HEK293T (cell line): ENCODE measurements around the gene IVD.

Experiments used
- CTCF ChIA-PET: fragments of 350-600 bp; formaldehyde crosslinking; extraction: SDS; loops from one replicate; lab custom pipeline; 2021; ENCODE audit warnings: antibody characterized with exemption, inconsistent platforms; lab: Yijun Ruan, JAX
- POLR2A ChIA-PET: fragments of 350-600 bp; formaldehyde crosslinking; extraction: SDS; loops from one replicate; lab custom pipeline; 2020; ENCODE audit warnings: antibody characterized with exemption, inconsistent platforms; lab: Yijun Ruan, JAX
- DNase-seq: peaks from one replicate; pipeline ENCODE4 v3.0.0; 2012; ENCODE audit warnings: mixed read lengths; ENCODE audit errors: extremely low spot score
- ARNT ChIP-seq: fragments of 450-650 bp; IDR thresholded peaks from 2 replicates; pipeline ENCODE4 v1.6.1; 2017; ENCODE audit warnings: mild to moderate bottlenecking
- BHLHE40 ChIP-seq: fragments of 450-650 bp; IDR thresholded peaks from 2 replicates; pipeline ENCODE4 v1.6.1; 2016; ENCODE audit warnings: mild to moderate bottlenecking, moderate library complexity, borderline replicate concordance
- CTBP1 ChIP-seq: fragments of 450-650 bp; IDR thresholded peaks from 2 replicates; pipeline ENCODE4 v1.6.1; 2016; ENCODE audit warnings: borderline replicate concordance
- ELF4 ChIP-seq: fragments of 450-650 bp; IDR thresholded peaks from 2 replicates; pipeline ENCODE4 v1.6.1; 2017; ENCODE audit warnings: antibody characterized with exemption
- FOXA1 ChIP-seq: fragments of 450-650 bp; IDR thresholded peaks from 2 replicates; pipeline ENCODE4 v1.6.1; 2016; ENCODE audit warnings: mild to moderate bottlenecking
- FOXK2 ChIP-seq: fragments of 450-650 bp; IDR thresholded peaks from 2 replicates; pipeline ENCODE4 v1.6.1; 2016; ENCODE audit warnings: mild to moderate bottlenecking
- FOXM1 ChIP-seq: fragments of 450-650 bp; IDR thresholded peaks from 2 replicates; pipeline ENCODE4 v1.6.1; 2017; ENCODE audit warnings: mild to moderate bottlenecking, borderline replicate concordance
- HDGF ChIP-seq: fragments of 450-650 bp; IDR thresholded peaks from 2 replicates; pipeline ENCODE4 v1.6.1; 2017; ENCODE audit warnings: antibody characterized with exemption, borderline replicate concordance
- L3MBTL2 ChIP-seq: fragments of 450-650 bp; conservative IDR thresholded peaks from 2 replicates; pipeline ENCODE4 v1.6.1; 2016; ENCODE audit warnings: mild to moderate bottlenecking
- LEF1 ChIP-seq: fragments of 450-650 bp; IDR thresholded peaks from 2 replicates; pipeline ENCODE4 v1.6.1; 2017; ENCODE audit warnings: mild to moderate bottlenecking, borderline replicate concordance
- NFRKB ChIP-seq: fragments of 450-650 bp; IDR thresholded peaks from 2 replicates; pipeline ENCODE4 v1.6.1; 2016; ENCODE audit warnings: mild to moderate bottlenecking, moderate library complexity
- SP1 ChIP-seq: fragments of 450-650 bp; IDR thresholded peaks from 2 replicates; pipeline ENCODE4 v1.6.1; 2017
- SUZ12 ChIP-seq: fragments of 450-650 bp; IDR thresholded peaks from 2 replicates; pipeline ENCODE4 v1.6.1; 2016; ENCODE audit warnings: mild to moderate bottlenecking
- TARDBP ChIP-seq: fragments of 450-650 bp; IDR thresholded peaks from 2 replicates; pipeline ENCODE4 v1.6.1; 2016
- ZNF384 ChIP-seq: fragments of 450-650 bp; IDR thresholded peaks from 2 replicates; pipeline ENCODE4 v1.6.1; 2016
- TF ChIP-seq, protein P1 (sequence below): fragments of 450-650 bp; IDR thresholded peaks from 2 replicates; pipeline ENCODE4 v1.6.1; 2016

Gene IVD

DNA sequence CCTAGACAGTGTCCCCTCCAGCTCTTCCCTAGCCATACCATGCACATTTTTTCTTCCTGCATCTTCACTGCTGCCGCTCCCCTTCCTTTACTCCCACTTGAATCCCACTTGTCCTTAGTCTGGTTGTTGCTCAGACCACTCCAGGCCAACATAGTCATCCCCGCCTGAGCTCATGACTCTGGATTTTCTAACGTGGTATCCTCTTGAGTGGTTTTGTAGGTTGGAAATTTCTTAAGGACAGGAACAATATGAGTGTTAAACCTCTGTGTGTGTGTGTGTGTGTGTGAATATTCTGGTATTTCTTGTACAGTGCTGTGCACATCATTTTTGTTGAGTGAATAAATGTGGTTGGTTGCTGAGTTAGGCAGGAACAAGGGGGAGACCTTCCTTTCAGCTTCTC lies 38.3 kb downstream of the IVD start:
- DNase-seq: no peak
- CTCF ChIA-PET: interaction anchor here (0.6 kb wide), 1 partner anchor 184 kb away, joined by 3 read pairs; no protein-coding TSS in a partner anchor
- POLR2A ChIA-PET: no interaction called here
- TF ChIP-seq TARDBP (no peak), SUZ12 (no peak), CTBP1 (no peak), SP1 (no peak), FOXA1 (no peak), ARNT (no peak), BHLHE40 (no peak), ZNF384 (no peak), LEF1 (no peak), FOXM1 (no peak)
- TF ChIP-seq, protein P1, sequence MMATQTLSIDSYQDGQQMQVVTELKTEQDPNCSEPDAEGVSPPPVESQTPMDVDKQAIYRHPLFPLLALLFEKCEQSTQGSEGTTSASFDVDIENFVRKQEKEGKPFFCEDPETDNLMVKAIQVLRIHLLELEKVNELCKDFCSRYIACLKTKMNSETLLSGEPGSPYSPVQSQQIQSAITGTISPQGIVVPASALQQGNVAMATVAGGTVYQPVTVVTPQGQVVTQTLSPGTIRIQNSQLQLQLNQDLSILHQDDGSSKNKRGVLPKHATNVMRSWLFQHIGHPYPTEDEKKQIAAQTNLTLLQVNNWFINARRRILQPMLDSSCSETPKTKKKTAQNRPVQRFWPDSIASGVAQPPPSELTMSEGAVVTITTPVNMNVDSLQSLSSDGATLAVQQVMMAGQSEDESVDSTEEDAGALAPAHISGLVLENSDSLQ: no peak

DNA sequence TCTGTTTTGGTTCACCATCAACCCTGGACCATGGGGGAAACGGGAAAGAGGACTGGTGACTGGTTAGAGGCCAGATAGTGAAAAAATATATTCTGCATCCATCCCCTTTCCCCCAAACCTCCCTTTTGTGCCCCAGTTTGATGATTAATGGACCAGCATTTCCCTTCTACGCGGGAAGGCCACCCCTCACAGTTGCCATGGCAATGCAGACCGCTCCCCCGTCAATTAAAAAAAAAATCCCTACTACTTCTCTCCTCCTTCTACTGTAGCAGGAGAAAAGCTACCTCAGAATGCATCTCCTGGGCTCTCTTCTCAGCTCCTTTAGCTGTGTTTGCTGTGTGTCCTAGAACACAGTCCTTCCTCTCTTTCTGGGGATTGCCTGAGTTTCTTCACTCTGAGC lies 39.1 kb downstream of the IVD start:
- no peak for TF ChIP-seq SUZ12
- TF ChIP-seq ZNF384: no peak
- no peak for TF ChIP-seq HDGF
- TF ChIP-seq ELF4: no peak
- no peak for TF ChIP-seq NFRKB
- TF ChIP-seq BHLHE40: no peak
- no peak for TF ChIP-seq CTBP1
- no peak for TF ChIP-seq TARDBP
- TF ChIP-seq SP1: no peak
- TF ChIP-seq FOXA1: no peak
- TF ChIP-seq LEF1: no peak
- TF ChIP-seq FOXK2: no peak
- POLR2A ChIA-PET: no interaction called here
- DNase-seq: no peak
- CTCF ChIA-PET: no interaction called here

DNA sequence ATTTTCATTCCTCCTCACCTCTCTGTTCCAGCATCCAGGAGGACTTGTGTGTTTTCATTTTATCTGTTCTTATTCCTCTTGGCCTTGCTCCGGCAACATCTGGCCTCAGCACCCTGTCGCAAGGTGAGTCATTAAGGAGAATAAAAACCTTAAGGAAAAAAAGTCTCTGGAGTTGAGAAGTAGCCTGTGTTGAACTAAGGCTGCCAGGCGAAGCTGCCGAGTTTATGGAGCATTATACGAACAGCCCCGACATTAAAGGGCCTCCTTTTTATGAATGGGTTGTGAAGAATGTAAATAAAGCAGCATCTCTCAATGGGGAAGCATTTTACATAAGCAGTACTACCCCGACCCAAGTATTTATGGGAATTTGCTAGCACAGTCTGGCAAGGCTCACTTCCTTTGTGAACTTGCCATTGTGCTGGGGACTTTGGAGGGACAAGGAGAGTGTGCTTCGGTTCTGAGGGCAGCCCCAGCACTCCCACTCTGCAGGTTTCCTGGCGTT lies 39.9 kb downstream of the IVD start:
- no peak for TF ChIP-seq ZNF384
- TF ChIP-seq L3MBTL2: no peak
- TF ChIP-seq HDGF: no peak
- no peak for DNase-seq
- ChIA-PET POLR2A (interaction anchor here (1.1 to 1.3 kb wide), 2 partner anchors 18 to 105 kb away, joined by 3 read pairs; partner anchors contain the start of gene CCDC9B), CTCF (no interaction called here)

DNA sequence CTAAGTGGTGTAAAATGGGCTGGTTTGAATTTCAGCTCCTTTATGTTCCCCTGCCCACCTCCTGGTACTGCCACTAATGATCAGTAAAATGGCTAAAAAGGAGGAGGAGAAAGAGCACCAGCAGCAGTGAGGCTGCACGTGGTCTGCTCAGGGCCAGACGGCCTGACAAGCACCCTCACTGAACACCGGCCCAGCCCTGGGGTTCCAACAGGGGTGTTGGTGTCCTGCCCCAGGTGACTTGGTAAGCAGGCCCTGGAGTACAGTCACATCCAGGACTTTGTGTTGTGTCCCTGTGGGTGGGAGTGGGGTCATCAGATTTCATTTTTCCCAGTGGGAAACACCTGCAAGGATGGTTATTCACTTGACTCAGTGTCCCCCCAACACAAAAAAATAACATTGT lies 40.5 kb downstream of the IVD start:
- ChIA-PET CTCF (no interaction called here), POLR2A (interaction anchor here (1.1 to 1.3 kb wide), 2 partner anchors 17 to 105 kb away, joined by 3 read pairs; partner anchors contain the start of gene CCDC9B)
- no peak for DNase-seq
- TF ChIP-seq FOXK2: no peak
- no peak for TF ChIP-seq ZNF384
- no peak for TF ChIP-seq LEF1
- no peak for TF ChIP-seq L3MBTL2
- TF ChIP-seq, protein P1: no peak
- no peak for TF ChIP-seq CTBP1
- TF ChIP-seq FOXA1: no peak
- no peak for TF ChIP-seq ARNT
- TF ChIP-seq NFRKB: no peak
- no peak for TF ChIP-seq ELF4
- TF ChIP-seq TARDBP: no peak

DNA sequence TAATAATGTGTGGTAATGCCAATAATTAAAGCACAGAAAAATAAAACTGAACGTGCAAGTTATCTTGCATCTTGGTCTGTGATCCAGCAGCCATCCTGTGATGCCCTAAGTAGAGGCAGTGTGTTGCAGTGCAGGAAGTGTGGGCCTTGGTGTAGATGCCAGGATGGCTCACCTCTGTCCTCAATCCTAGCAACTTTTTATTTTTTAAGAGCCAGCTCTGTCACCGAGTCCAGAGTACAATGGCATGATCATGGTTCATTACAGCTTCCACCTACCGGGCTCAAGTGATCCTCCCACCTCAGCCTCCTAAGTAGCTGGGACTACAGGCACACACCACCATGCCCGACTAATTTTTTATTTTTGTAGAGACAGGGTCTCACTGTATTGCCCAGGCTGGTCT lies 42.8 kb downstream of the IVD start:
- CTCF ChIA-PET: no interaction called here
- POLR2A ChIA-PET: no interaction called here
- TF ChIP-seq BHLHE40: no peak
- no peak for TF ChIP-seq FOXK2
- no peak for TF ChIP-seq CTBP1
- TF ChIP-seq NFRKB: no peak
- TF ChIP-seq L3MBTL2: no peak
- no peak for DNase-seq

DNA sequence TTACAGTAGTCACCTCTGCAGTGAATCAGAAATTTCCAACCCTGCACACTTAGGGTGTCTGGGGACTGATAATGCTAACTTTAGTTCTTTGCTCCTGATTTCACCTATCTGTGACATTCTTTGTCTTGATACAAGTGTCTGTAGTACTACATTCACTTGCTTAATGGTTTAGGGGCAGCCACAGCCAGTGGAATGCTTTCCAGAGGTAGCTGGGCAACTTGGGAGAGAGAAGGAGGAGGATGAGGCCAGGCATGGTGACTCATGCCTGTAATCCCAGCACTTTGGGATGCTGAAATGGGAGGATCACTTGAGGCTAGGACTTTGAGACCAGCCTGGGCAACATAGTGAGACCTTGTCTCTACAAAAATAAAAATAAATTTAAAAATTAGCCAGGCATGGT lies 43.7 kb downstream of the IVD start:
- CTCF ChIA-PET: no interaction called here
- TF ChIP-seq TARDBP (no peak), LEF1 (no peak), SP1 (no peak), CTBP1 (no peak), FOXM1 (no peak), L3MBTL2 (no peak), ARNT (no peak), NFRKB (no peak), BHLHE40 (no peak), HDGF (no peak), FOXK2 (no peak), ZNF384 (no peak), FOXA1 (no peak), ELF4 (no peak), SUZ12 (no peak)
- TF ChIP-seq, protein P1: no peak
- DNase-seq: no peak
- POLR2A ChIA-PET: interaction anchor here (0.7 kb wide), 1 partner anchor 9 kb away, joined by 3 read pairs; the partner anchor contains the start of gene BAHD1
